WTC11 (cell line): ENCODE results near the gene PGBD5. TPM values are rescaled to one million over a fixed set of nuclear protein-coding genes. Genes with fewer than 3 reads are reported as not detected.

Source experiments
- ATAC-seq: fragments of 200-7000 bp; cut with Tn5 transposase; 2 replicates; pipeline ENCODE4 v1.10.0; 2021; ENCODE audit warnings: mild to moderate bottlenecking, moderate library complexity
- CTCF ChIA-PET: fragments of 300-600 bp; sonication (Branson Sonifier 250); formaldehyde crosslinking; loops from one replicate; lab custom pipeline; 2021; ENCODE audit warnings: antibody characterized with exemption; lab: Charles Lee
- POLR2A ChIA-PET: fragments of 350-600 bp; sonication (Branson Sonifier 250); formaldehyde crosslinking; loops from one replicate; lab custom pipeline; 2021; ENCODE audit warnings: antibody characterized with exemption; lab: Charles Lee
- DNase-seq: peaks from one replicate; pipeline ENCODE4 v3.0.0; 2021; ENCODE audit warnings: low spot score
- H3K27ac Mint-ChIP-seq: 2 replicates; pipeline ENCODE4 v1.8.0; 2021; ENCODE audit warnings: mixed read lengths
- H3K27me3 Mint-ChIP-seq: 2 replicates; pipeline ENCODE4 v1.8.0; 2021; ENCODE audit warnings: low read depth, mild to moderate bottlenecking, moderate library complexity, mixed read lengths
- H3K36me3 Mint-ChIP-seq: 2 replicates; pipeline ENCODE4 v1.8.0; 2021; ENCODE audit warnings: mixed read lengths
- H3K4me1 Mint-ChIP-seq: 2 replicates; pipeline ENCODE4 v1.8.0; 2022; ENCODE audit warnings: mixed read lengths
- H3K4me3 Mint-ChIP-seq: 2 replicates; pipeline ENCODE4 v1.8.0; 2021; ENCODE audit warnings: mild to moderate bottlenecking, moderate library complexity, mixed read lengths
- H3K9me3 Mint-ChIP-seq: 2 replicates; pipeline ENCODE4 v1.8.0; 2021; ENCODE audit warnings: mixed read lengths
- ATF1 ChIP-seq: sonication (generic); formaldehyde crosslinking; IDR thresholded peaks from 2 replicates; pipeline ENCODE4 v1.8.1; 2023; ENCODE audit warnings: mild to moderate bottlenecking, moderate library complexity, missing genetic modification reagents
- ELF4 ChIP-seq: sonication (generic); formaldehyde crosslinking; IDR thresholded peaks from 2 replicates; pipeline ENCODE4 v1.8.1; 2022; ENCODE audit warnings: low read depth, mild to moderate bottlenecking, moderate library complexity, missing genetic modification reagents
- ESRRA ChIP-seq: sonication (generic); formaldehyde crosslinking; IDR thresholded peaks from 2 replicates; pipeline ENCODE4 v1.8.1; 2022; ENCODE audit warnings: mild to moderate bottlenecking, missing genetic modification reagents, borderline replicate concordance
- NFATC4 ChIP-seq: fragments of 250-450 bp; sonication (Bioruptor Pico); IDR thresholded peaks from 2 replicates; pipeline ENCODE4 v1.9.0; 2021; ENCODE audit warnings: mild to moderate bottlenecking
- NFE2L1 ChIP-seq: sonication (generic); formaldehyde crosslinking; IDR thresholded peaks from 2 replicates; pipeline ENCODE4 v1.8.1; 2023; ENCODE audit warnings: missing genetic modification reagents
- SMAD3 ChIP-seq: sonication (generic); formaldehyde crosslinking; IDR thresholded peaks from 2 replicates; pipeline ENCODE4 v1.8.0; 2022; ENCODE audit warnings: missing genetic modification reagents, mild to moderate bottlenecking, borderline replicate concordance
- ZBTB21 ChIP-seq: sonication (generic); formaldehyde crosslinking; IDR thresholded peaks from 2 replicates; pipeline ENCODE4 v1.8.1; 2023; ENCODE audit warnings: mild to moderate bottlenecking, missing genetic modification reagents, borderline replicate concordance
- ZNF317 ChIP-seq: sonication (generic); formaldehyde crosslinking; IDR thresholded peaks from 2 replicates; pipeline ENCODE4 v1.8.1; 2023; ENCODE audit warnings: low read depth, mild to moderate bottlenecking, moderate library complexity, missing genetic modification reagents, borderline replicate concordance
- ZNF416 ChIP-seq: fragments of 250-450 bp; sonication (Bioruptor Pico); IDR thresholded peaks from 2 replicates; pipeline ENCODE4 v1.9.0; 2021; ENCODE audit warnings: mild to moderate bottlenecking, inconsistent platforms
- total RNA-seq: library from RNA; stranded (reverse); gene quantifications from 3 replicates; pipeline ENCODE4 v1.2.3, GENCODE V29; 2021
- TF ChIP-seq, protein P1 (sequence below): fragments of 250-450 bp; sonication (Bioruptor Pico); IDR thresholded peaks from 2 replicates; pipeline ENCODE4 v1.9.0; 2021; ENCODE audit warnings: moderate library complexity, mild to moderate bottlenecking, inconsistent platforms, borderline replicate concordance
- TF ChIP-seq, protein P2 (sequence below): sonication (generic); formaldehyde crosslinking; IDR thresholded peaks from 2 replicates; pipeline ENCODE4 v1.8.1; 2022; ENCODE audit warnings: low read depth, missing genetic modification reagents, borderline replicate concordance
- TF ChIP-seq, protein P3 (sequence below): sonication (generic); formaldehyde crosslinking; IDR thresholded peaks from 2 replicates; pipeline ENCODE4 v1.8.0; 2023; ENCODE audit warnings: mild to moderate bottlenecking, missing genetic modification reagents
- TF ChIP-seq, protein P4 (sequence below): sonication (generic); formaldehyde crosslinking; conservative IDR thresholded peaks from 2 replicates; pipeline ENCODE4 v1.8.1; 2023; ENCODE audit warnings: mild to moderate bottlenecking, low read depth, missing genetic modification reagents, moderate library complexity
- TF ChIP-seq, protein P5 (sequence below): sonication (generic); formaldehyde crosslinking; IDR thresholded peaks from 2 replicates; pipeline ENCODE4 v1.8.1; 2022; ENCODE audit warnings: missing genetic modification reagents, borderline replicate concordance
- TF ChIP-seq, protein P6 (sequence below): fragments of 250-450 bp; sonication (Bioruptor Pico); IDR thresholded peaks from 2 replicates; pipeline ENCODE4 v1.9.0; 2021; ENCODE audit warnings: mild to moderate bottlenecking, borderline replicate concordance

The PGBD5 gene
- total RNA-seq, 1 experiment from 2014 or later = 23.8 TPM

DNA sequence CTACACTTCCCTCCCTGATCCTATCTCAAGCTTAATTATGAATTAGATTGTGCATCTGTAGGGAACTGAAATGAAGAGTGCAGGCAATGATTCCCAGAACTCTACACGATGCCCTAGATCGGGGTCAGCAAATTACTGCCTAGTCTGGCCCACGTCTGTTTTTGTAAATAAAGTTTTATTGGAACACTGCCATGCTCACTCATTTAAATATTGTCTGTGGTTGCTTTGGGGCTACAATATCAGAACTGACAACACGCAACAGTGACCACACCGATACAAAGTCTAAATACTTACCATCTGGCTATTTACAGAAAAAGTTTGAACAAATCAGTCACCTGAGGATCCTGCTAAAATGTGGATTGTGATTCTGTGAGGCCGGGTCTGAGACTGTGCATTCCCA, 74.1 kb downstream of the PGBD5 start:
- no peaks in the 10 kb centered on the region for H3K4me1 Mint-ChIP-seq
- ChIA-PET CTCF (no interaction called here), POLR2A (no interaction called here)
- TF ChIP-seq SMAD3 (CRISPR knock-in tag) (no peak), NFATC4 (no peak), ELF4 (CRISPR knock-in tag) (no peak)
- TF ChIP-seq, protein P1, sequence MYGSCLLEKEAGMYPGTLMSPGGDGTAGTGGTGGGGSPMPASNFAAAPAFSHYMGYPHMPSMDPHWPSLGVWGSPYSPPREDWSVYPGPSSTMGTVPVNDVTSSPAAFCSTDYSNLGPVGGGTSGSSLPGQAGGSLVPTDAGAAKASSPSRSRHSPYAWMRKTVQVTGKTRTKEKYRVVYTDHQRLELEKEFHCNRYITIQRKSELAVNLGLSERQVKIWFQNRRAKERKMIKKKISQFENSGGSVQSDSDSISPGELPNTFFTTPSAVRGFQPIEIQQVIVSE (CRISPR knock-in tag) = no peak
- TF ChIP-seq, protein P2, sequence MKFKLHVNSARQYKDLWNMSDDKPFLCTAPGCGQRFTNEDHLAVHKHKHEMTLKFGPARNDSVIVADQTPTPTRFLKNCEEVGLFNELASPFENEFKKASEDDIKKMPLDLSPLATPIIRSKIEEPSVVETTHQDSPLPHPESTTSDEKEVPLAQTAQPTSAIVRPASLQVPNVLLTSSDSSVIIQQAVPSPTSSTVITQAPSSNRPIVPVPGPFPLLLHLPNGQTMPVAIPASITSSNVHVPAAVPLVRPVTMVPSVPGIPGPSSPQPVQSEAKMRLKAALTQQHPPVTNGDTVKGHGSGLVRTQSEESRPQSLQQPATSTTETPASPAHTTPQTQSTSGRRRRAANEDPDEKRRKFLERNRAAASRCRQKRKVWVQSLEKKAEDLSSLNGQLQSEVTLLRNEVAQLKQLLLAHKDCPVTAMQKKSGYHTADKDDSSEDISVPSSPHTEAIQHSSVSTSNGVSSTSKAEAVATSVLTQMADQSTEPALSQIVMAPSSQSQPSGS (CRISPR knock-in tag) = no peak
- TF ChIP-seq, protein P3, sequence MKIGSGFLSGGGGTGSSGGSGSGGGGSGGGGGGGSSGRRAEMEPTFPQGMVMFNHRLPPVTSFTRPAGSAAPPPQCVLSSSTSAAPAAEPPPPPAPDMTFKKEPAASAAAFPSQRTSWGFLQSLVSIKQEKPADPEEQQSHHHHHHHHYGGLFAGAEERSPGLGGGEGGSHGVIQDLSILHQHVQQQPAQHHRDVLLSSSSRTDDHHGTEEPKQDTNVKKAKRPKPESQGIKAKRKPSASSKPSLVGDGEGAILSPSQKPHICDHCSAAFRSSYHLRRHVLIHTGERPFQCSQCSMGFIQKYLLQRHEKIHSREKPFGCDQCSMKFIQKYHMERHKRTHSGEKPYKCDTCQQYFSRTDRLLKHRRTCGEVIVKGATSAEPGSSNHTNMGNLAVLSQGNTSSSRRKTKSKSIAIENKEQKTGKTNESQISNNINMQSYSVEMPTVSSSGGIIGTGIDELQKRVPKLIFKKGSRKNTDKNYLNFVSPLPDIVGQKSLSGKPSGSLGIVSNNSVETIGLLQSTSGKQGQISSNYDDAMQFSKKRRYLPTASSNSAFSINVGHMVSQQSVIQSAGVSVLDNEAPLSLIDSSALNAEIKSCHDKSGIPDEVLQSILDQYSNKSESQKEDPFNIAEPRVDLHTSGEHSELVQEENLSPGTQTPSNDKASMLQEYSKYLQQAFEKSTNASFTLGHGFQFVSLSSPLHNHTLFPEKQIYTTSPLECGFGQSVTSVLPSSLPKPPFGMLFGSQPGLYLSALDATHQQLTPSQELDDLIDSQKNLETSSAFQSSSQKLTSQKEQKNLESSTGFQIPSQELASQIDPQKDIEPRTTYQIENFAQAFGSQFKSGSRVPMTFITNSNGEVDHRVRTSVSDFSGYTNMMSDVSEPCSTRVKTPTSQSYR = no peak
- no peaks in the 10 kb centered on the region for H3K27me3 Mint-ChIP-seq
- no peaks in the 10 kb centered on the region for H3K9me3 Mint-ChIP-seq
- peaks cover 40% of the 10 kb centered on the region for H3K36me3 Mint-ChIP-seq
- H3K4me3 Mint-ChIP-seq = no peak overlapping the region
- ATAC-seq (no peak), DNase-seq (no peak)
- no peak overlapping the region for H3K27ac Mint-ChIP-seq

DNA sequence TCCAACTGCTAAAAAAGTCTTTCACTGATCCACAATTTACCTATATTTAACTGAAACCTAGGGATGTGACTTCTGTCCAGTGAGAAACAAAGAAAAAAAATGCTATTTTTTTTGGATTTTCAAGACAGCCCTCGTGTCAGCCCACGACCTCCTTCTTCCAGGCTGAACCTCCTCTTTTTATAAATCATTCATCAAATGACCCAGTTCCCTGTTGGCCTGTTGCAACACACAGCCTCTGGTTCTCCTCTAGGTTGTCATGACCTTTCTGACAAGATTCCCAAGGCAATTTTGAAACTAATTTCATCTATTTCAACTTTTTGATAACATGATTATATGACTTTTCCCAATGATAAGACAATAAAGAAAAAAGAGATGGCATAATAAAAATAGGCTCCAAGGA, 74.6 kb downstream of the PGBD5 start:
- H3K27me3 Mint-ChIP-seq = no peaks in the 10 kb centered on the region
- no peak overlapping the region for H3K4me3 Mint-ChIP-seq
- peaks cover 37% of the 10 kb centered on the region for H3K36me3 Mint-ChIP-seq
- ATAC-seq (no peak), DNase-seq (no peak)
- TF ChIP-seq, protein P4, sequence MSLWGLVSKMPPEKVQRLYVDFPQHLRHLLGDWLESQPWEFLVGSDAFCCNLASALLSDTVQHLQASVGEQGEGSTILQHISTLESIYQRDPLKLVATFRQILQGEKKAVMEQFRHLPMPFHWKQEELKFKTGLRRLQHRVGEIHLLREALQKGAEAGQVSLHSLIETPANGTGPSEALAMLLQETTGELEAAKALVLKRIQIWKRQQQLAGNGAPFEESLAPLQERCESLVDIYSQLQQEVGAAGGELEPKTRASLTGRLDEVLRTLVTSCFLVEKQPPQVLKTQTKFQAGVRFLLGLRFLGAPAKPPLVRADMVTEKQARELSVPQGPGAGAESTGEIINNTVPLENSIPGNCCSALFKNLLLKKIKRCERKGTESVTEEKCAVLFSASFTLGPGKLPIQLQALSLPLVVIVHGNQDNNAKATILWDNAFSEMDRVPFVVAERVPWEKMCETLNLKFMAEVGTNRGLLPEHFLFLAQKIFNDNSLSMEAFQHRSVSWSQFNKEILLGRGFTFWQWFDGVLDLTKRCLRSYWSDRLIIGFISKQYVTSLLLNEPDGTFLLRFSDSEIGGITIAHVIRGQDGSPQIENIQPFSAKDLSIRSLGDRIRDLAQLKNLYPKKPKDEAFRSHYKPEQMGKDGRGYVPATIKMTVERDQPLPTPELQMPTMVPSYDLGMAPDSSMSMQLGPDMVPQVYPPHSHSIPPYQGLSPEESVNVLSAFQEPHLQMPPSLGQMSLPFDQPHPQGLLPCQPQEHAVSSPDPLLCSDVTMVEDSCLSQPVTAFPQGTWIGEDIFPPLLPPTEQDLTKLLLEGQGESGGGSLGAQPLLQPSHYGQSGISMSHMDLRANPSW (CRISPR knock-in tag) = no peak
- no peak for TF ChIP-seq ZNF416 (CRISPR knock-in tag)
- TF ChIP-seq, protein P5, sequence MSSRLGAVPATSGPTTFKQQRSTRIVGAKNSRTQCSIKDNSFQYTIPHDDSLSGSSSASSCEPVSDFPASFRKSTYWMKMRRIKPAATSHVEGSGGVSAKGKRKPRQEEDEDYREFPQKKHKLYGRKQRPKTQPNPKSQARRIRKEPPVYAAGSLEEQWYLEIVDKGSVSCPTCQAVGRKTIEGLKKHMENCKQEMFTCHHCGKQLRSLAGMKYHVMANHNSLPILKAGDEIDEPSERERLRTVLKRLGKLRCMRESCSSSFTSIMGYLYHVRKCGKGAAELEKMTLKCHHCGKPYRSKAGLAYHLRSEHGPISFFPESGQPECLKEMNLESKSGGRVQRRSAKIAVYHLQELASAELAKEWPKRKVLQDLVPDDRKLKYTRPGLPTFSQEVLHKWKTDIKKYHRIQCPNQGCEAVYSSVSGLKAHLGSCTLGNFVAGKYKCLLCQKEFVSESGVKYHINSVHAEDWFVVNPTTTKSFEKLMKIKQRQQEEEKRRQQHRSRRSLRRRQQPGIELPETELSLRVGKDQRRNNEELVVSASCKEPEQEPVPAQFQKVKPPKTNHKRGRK (CRISPR knock-in tag) = no peak
- TF ChIP-seq ZNF317 = no peak
- TF ChIP-seq NFE2L1 (CRISPR knock-in tag) = no peak
- H3K27ac Mint-ChIP-seq = no peak overlapping the region
- ChIA-PET CTCF (no interaction called here), POLR2A (no interaction called here)
- H3K4me1 Mint-ChIP-seq = no peaks in the 10 kb centered on the region
- no peaks in the 10 kb centered on the region for H3K9me3 Mint-ChIP-seq

DNA sequence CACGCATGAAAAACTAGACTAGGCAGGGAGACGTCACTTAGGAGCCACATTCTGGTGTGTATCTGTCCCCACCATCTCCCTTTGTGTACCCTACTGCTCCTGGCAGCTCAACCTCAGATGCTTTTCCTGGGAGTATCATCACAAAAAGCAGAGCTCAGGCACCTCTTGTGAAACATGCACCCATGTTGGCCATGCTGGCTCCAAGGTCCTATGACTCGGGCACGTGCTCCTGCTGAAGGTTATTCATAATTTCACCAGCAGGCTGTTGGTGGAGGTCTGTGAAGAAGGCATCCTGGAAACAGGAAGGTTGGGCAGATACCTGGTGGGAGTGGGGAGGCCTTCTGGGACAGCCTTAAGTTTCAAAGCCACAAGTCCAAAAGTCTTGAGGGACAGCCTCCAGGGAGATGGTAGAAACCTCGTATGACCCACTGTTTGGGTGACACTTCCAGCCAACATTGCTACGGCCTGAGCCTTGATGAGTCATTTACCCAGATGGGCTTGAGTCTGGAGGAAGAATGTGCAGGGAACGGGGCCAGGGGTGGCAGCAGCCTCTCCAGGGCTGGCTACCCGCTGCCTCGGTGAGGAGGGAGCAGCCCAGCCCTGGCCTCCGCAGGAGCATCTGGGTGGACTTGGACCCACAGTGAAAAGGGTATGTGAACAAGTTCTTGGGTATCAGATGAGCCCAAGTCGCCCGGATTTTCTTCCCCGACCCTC, 75.8 kb downstream of the PGBD5 start:
- POLR2A ChIA-PET = no interaction called here
- no peaks in the 10 kb centered on the region for H3K27me3 Mint-ChIP-seq
- ATAC-seq (no peak), DNase-seq (no peak)
- H3K4me1 Mint-ChIP-seq = no peaks in the 10 kb centered on the region
- CTCF ChIA-PET = no interaction called here
- no peak overlapping the region for H3K4me3 Mint-ChIP-seq
- no peak overlapping the region; the same call in 1 of the 2 replicates for H3K27ac Mint-ChIP-seq
- peaks cover 34% of the 10 kb centered on the region for H3K36me3 Mint-ChIP-seq
- no peaks in the 10 kb centered on the region for H3K9me3 Mint-ChIP-seq
- TF ChIP-seq, protein P1 (CRISPR knock-in tag) = no peak
- TF ChIP-seq ZBTB21 (CRISPR knock-in tag) (no peak), ESRRA (CRISPR knock-in tag) (no peak), SMAD3 (CRISPR knock-in tag) (no peak), ATF1 (no peak)
- TF ChIP-seq, protein P6, sequence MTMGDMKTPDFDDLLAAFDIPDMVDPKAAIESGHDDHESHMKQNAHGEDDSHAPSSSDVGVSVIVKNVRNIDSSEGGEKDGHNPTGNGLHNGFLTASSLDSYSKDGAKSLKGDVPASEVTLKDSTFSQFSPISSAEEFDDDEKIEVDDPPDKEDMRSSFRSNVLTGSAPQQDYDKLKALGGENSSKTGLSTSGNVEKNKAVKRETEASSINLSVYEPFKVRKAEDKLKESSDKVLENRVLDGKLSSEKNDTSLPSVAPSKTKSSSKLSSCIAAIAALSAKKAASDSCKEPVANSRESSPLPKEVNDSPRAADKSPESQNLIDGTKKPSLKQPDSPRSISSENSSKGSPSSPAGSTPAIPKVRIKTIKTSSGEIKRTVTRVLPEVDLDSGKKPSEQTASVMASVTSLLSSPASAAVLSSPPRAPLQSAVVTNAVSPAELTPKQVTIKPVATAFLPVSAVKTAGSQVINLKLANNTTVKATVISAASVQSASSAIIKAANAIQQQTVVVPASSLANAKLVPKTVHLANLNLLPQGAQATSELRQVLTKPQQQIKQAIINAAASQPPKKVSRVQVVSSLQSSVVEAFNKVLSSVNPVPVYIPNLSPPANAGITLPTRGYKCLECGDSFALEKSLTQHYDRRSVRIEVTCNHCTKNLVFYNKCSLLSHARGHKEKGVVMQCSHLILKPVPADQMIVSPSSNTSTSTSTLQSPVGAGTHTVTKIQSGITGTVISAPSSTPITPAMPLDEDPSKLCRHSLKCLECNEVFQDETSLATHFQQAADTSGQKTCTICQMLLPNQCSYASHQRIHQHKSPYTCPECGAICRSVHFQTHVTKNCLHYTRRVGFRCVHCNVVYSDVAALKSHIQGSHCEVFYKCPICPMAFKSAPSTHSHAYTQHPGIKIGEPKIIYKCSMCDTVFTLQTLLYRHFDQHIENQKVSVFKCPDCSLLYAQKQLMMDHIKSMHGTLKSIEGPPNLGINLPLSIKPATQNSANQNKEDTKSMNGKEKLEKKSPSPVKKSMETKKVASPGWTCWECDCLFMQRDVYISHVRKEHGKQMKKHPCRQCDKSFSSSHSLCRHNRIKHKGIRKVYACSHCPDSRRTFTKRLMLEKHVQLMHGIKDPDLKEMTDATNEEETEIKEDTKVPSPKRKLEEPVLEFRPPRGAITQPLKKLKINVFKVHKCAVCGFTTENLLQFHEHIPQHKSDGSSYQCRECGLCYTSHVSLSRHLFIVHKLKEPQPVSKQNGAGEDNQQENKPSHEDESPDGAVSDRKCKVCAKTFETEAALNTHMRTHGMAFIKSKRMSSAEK (CRISPR knock-in tag) = no peak
